ENCODE measurements around the gene SEMA4D.

Gene SEMA4D

GRCh38 chr9:89428901-89429890 is 68.7 kb downstream of the SEMA4D start:
- no peak overlapping the region for H2AFZ ChIP-seq (ENCODE audit: low read length)
- H3K36me3 ChIP-seq (ENCODE audit: insufficient read depth, low read length): no peaks in the 10 kb centered on the region
- H3K4me3 ChIP-seq (ENCODE audit: low read depth, low read length, poor library complexity, severe bottlenecking): no peak overlapping the region
- no peaks in the 10 kb centered on the region for H3K4me1 ChIP-seq (ENCODE audit: insufficient read depth, low read length, severe bottlenecking)
- H3K9ac ChIP-seq (ENCODE audit: low read length): no peak overlapping the region
- H3K4me2 ChIP-seq (ENCODE audit: low read length): no peak overlapping the region
- H3K9me2 ChIP-seq (ENCODE audit: low read depth, low read length): no peaks in the 10 kb centered on the region
- H3K79me2 ChIP-seq (ENCODE audit: insufficient read depth, low read length): no peaks in the 10 kb centered on the region
- no peaks in the 10 kb centered on the region for H4K20me1 ChIP-seq (ENCODE audit: insufficient read depth, low read length)
- H3K27me3 ChIP-seq (ENCODE audit: insufficient read depth, low read length): no peaks in the 10 kb centered on the region; the same call in 1 of the 2 replicates
- no peaks in the 10 kb centered on the region for H3K9me3 ChIP-seq (ENCODE audit: low read length)
- TF ChIP-seq, protein P1, sequence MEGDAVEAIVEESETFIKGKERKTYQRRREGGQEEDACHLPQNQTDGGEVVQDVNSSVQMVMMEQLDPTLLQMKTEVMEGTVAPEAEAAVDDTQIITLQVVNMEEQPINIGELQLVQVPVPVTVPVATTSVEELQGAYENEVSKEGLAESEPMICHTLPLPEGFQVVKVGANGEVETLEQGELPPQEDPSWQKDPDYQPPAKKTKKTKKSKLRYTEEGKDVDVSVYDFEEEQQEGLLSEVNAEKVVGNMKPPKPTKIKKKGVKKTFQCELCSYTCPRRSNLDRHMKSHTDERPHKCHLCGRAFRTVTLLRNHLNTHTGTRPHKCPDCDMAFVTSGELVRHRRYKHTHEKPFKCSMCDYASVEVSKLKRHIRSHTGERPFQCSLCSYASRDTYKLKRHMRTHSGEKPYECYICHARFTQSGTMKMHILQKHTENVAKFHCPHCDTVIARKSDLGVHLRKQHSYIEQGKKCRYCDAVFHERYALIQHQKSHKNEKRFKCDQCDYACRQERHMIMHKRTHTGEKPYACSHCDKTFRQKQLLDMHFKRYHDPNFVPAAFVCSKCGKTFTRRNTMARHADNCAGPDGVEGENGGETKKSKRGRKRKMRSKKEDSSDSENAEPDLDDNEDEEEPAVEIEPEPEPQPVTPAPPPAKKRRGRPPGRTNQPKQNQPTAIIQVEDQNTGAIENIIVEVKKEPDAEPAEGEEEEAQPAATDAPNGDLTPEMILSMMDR (IDR thresholded peaks at IDR 0.05; ENCODE audit: low read length): peak; percentile 62
- TF ChIP-seq EZH2 (IDR thresholded peaks at IDR 0.05; ENCODE audit: borderline replicate concordance, low read length): no peak
- no peaks in the 10 kb centered on the region for H3F3A ChIP-seq (ENCODE audit: insufficient read depth, low read length)
- no peak overlapping the region for H3K27ac ChIP-seq (ENCODE audit: low read depth, low read length, poor library complexity, severe bottlenecking)

DNA sequence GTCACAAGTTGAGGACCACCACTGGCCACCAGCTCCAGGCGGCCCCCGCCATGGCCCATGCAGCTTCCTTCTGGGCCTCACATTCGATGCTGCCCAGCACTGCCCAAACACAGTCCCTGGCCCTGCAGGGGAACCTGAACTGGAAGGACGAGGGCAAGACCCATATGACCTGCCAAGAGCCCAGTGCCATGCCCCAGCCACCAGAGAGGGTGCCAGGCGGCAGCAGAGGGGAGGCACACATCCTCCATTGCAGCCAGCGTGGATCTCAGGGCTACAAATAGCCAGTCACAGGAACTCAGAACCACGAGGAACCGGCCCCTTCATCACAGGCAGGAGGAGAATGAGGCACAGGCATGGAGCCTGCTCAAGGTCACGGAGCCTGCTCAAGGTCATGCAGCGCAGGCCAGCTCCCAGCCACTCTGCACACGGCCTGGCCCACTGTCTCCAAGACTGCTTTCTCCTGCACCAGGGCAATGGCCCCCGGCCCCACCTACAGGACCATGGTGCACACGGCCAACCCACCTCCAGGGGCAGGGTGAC is 69.6 kb downstream of the SEMA4D start:
- no peaks in the 10 kb centered on the region for H3K36me3 ChIP-seq (ENCODE audit: insufficient read depth, low read length)
- TF ChIP-seq, protein P1 (IDR thresholded peaks at IDR 0.05; ENCODE audit: low read length): no peak
- TF ChIP-seq EZH2 (IDR thresholded peaks at IDR 0.05; ENCODE audit: borderline replicate concordance, low read length): no peak
- H3K9me3 ChIP-seq (ENCODE audit: low read length): no peaks in the 10 kb centered on the region
- H3K4me1 ChIP-seq (ENCODE audit: insufficient read depth, low read length, severe bottlenecking): no peaks in the 10 kb centered on the region
- no peaks in the 10 kb centered on the region for H4K20me1 ChIP-seq (ENCODE audit: insufficient read depth, low read length)
- no peaks in the 10 kb centered on the region for H3F3A ChIP-seq (ENCODE audit: insufficient read depth, low read length)
- H3K4me2 ChIP-seq (ENCODE audit: low read length): no peak overlapping the region
- H2AFZ ChIP-seq (ENCODE audit: low read length): no peak overlapping the region
- H3K79me2 ChIP-seq (ENCODE audit: insufficient read depth, low read length): no peaks in the 10 kb centered on the region
- H3K9ac ChIP-seq (ENCODE audit: low read length): no peak overlapping the region
- no peak overlapping the region for H3K4me3 ChIP-seq (ENCODE audit: low read depth, low read length, poor library complexity, severe bottlenecking)
- no peaks in the 10 kb centered on the region; the same call in 1 of the 2 replicates for H3K27me3 ChIP-seq (ENCODE audit: insufficient read depth, low read length)
- H3K9me2 ChIP-seq (ENCODE audit: low read depth, low read length): no peaks in the 10 kb centered on the region
- no peak overlapping the region for H3K27ac ChIP-seq (ENCODE audit: low read depth, low read length, poor library complexity, severe bottlenecking)

GRCh38 chr9:89427621-89428221 is 70.2 kb downstream of the SEMA4D start:
- Histone ChIP-seq H3K4me2 (ENCODE audit: low read length) (no peak overlapping the region), H3F3A (ENCODE audit: insufficient read depth, low read length) (no peaks in the 10 kb centered on the region), H3K9me2 (ENCODE audit: low read depth, low read length) (no peaks in the 10 kb centered on the region), H3K4me3 (ENCODE audit: low read depth, low read length, poor library complexity, severe bottlenecking) (no peak overlapping the region), H3K27ac (ENCODE audit: low read depth, low read length, poor library complexity, severe bottlenecking) (no peak overlapping the region), H4K20me1 (ENCODE audit: insufficient read depth, low read length) (no peaks in the 10 kb centered on the region), H3K36me3 (ENCODE audit: insufficient read depth, low read length) (no peaks in the 10 kb centered on the region), H3K27me3 (ENCODE audit: insufficient read depth, low read length) (no peaks in the 10 kb centered on the region; the same call in 1 of the 2 replicates), H2AFZ (ENCODE audit: low read length) (no peak overlapping the region), H3K9me3 (ENCODE audit: low read length) (no peaks in the 10 kb centered on the region), H3K4me1 (ENCODE audit: insufficient read depth, low read length, severe bottlenecking) (no peaks in the 10 kb centered on the region), H3K9ac (ENCODE audit: low read length) (no peak overlapping the region), H3K79me2 (ENCODE audit: insufficient read depth, low read length) (no peaks in the 10 kb centered on the region)
- TF ChIP-seq EZH2 (IDR thresholded peaks at IDR 0.05; ENCODE audit: borderline replicate concordance, low read length): no peak
- TF ChIP-seq, protein P1 (IDR thresholded peaks at IDR 0.05; ENCODE audit: low read length): no peak

Data from OCI-LY1 (cell line).